HCT116 (cell line): ENCODE data around the gene DPH5. TPM values are rescaled to one million over a fixed set of nuclear protein-coding genes. Genes with fewer than 3 reads are reported as not detected.

ENCODE experiments used
- ATAC-seq: fragments of 200-7000 bp; cut with Tn5 transposase; 2 replicates; pipeline ENCODE4 v1.9.1; 2020; ENCODE audit warnings: mild to moderate bottlenecking, moderate library complexity
- BruUV-seq: library from RNA; stranded (reverse); fragments of 400-500 nt; replicated peaks from 2 replicates; lab custom pipeline; 2021; lab: Mats Ljungman, UMichigan
- CTCF ChIA-PET: fragments of 300-600 bp; sonication (Branson Sonifier 250); formaldehyde crosslinking; loops from one replicate; lab custom pipeline; 2021; ENCODE audit warnings: antibody characterized with exemption; lab: Charles Lee
- POLR2A ChIA-PET: fragments of 300-600, 350-600 bp; sonication (Branson Sonifier 250); formaldehyde crosslinking; loops from one replicate; lab custom pipeline; 2021; ENCODE audit warnings: antibody characterized with exemption; lab: Charles Lee
- RAD21 ChIA-PET, 2 experiments: fragments of 300-600 bp; sonication (Branson Sonifier 250); formaldehyde crosslinking; loops; one replicate each; lab custom pipeline; 2023; ENCODE audit warnings: low total read pairs in 2 of 2; ENCODE audit not compliant: uncharacterized antibody in 2 of 2, unreplicated experiment in 2 of 2, low non-redundant PET in 1 of 2; lab: Charles Lee
- DNase-seq: peaks from one replicate; pipeline ENCODE4 v3.0.0-alpha.2; 2010; ENCODE audit warnings: low read depth, low spot score
- H2AFZ ChIP-seq: fragments of 200-600 bp; shearing (Covaris generic), sonication (generic); 2 replicates; pipeline ENCODE4 v1.6.1; 2017; ENCODE audit warnings: low read depth, mixed run types, mixed read lengths, antibody characterized with exemption, low read length; ENCODE audit not compliant: poor library complexity, severe bottlenecking
- H3K27ac ChIP-seq: 2 replicates; pipeline ENCODE4 v1.5.1; 2012; ENCODE audit warnings: low read depth, low read length
- H3K27me3 ChIP-seq: fragments of 200-600 bp; sonication (generic); 2 replicates; pipeline ENCODE4 v1.6.1; 2016; ENCODE audit warnings: mixed run types, low read length, mixed read lengths; ENCODE audit not compliant: insufficient read depth
- H3K36me3 ChIP-seq, 2 experiments: fragments of 200-500 bp in 1 of 2; fragments of 200-600 bp in 1 of 2; sonication (Bioruptor generic) in 1 of 2; sonication (generic) in 1 of 2; 2 replicates each; pipeline versions ENCODE4 v1.5.1 to v1.6.1; 2014 to 2016; ENCODE audit warnings: low read length in 2 of 2, inconsistent platforms in 1 of 2, mixed read lengths in 1 of 2, mixed run types in 1 of 2; ENCODE audit not compliant: insufficient read depth in 2 of 2, control insufficient read depth in 1 of 2
- H3K4me1 ChIP-seq, 2 experiments: fragments of 200-600 bp in 1 of 2; sonication (generic) in 1 of 2; 2 replicates each; pipeline versions ENCODE4 v1.5.1 to v1.6.1; 2012 to 2017; ENCODE audit warnings: low read length in 2 of 2, inconsistent platforms in 1 of 2, mild to moderate bottlenecking in 1 of 2, mixed read lengths in 1 of 2, mixed run types in 1 of 2, moderate library complexity in 1 of 2; ENCODE audit not compliant: insufficient read depth in 2 of 2, control insufficient read depth in 1 of 2
- H3K4me2 ChIP-seq: fragments of 200-600 bp; sonication (generic); 2 replicates; pipeline ENCODE4 v1.6.1; 2017; ENCODE audit warnings: mixed run types, low read length, mixed read lengths
- H3K4me3 ChIP-seq, 2 experiments: fragments of 200-600 bp in 1 of 2; sonication (generic) in 1 of 2; replicated peaks in 1 of 2; 2 replicates each; pipeline ENCODE4 v1.5.1; 2011 to 2016; ENCODE audit warnings: low read length in 2 of 2, control low read depth in 1 of 2, low read depth in 1 of 2, mild to moderate bottlenecking in 1 of 2, mixed read lengths in 1 of 2, mixed run types in 1 of 2
- H3K79me2 ChIP-seq: fragments of 200-600 bp; sonication (generic); 2 replicates; pipeline ENCODE4 v1.6.1; 2017; ENCODE audit warnings: mild to moderate bottlenecking, mixed run types, low read length, moderate library complexity, mixed read lengths; ENCODE audit not compliant: insufficient read depth
- H3K9ac ChIP-seq: fragments of 200-600 bp; sonication (generic); 2 replicates; pipeline ENCODE4 v1.6.1; 2016; ENCODE audit warnings: low read length, mixed read lengths
- H3K9me2 ChIP-seq: fragments of 200-600 bp; sonication (generic), shearing (Covaris generic); 2 replicates; pipeline ENCODE4 v1.6.1; 2017; ENCODE audit warnings: mixed run types, mild to moderate bottlenecking, moderate library complexity; ENCODE audit not compliant: insufficient read depth
- H3K9me3 ChIP-seq, 2 experiments: fragments of 200-500 bp in 1 of 2; fragments of 200-600 bp in 1 of 2; sonication (Bioruptor generic) in 1 of 2; sonication (generic) in 1 of 2; 2 replicates each; pipeline ENCODE4 v1.6.1; 2014 to 2017; ENCODE audit warnings: low read length in 2 of 2, mixed read lengths in 2 of 2, inconsistent platforms in 1 of 2, low read depth in 1 of 2, mild to moderate bottlenecking in 1 of 2, mixed run types in 1 of 2, moderate library complexity in 1 of 2; ENCODE audit not compliant: control insufficient read depth in 1 of 2, insufficient read depth in 1 of 2
- H4K20me1 ChIP-seq: fragments of 200-600 bp; sonication (generic), shearing (Covaris generic); 2 replicates; pipeline ENCODE4 v1.6.1; 2017; ENCODE audit warnings: mixed run types, mild to moderate bottlenecking, moderate library complexity; ENCODE audit not compliant: insufficient read depth
- EGR1 ChIP-seq: IDR thresholded peaks from 2 replicates; pipeline ENCODE4 v1.6.1; 2012; ENCODE audit warnings: low read depth
- EZH2phosphoT487 ChIP-seq: fragments of 200-600 bp; IDR thresholded peaks from 2 replicates; pipeline ENCODE4 v1.6.1; 2018; ENCODE audit warnings: antibody characterized with exemption, borderline replicate concordance
- POLR2AphosphoS5 ChIP-seq: IDR thresholded peaks from 2 replicates; pipeline ENCODE4 v1.6.1; 2011; ENCODE audit warnings: mild to moderate bottlenecking, low read depth, low read length, moderate library complexity
- SP1 ChIP-seq: IDR thresholded peaks from 2 replicates; pipeline ENCODE4 v1.6.1; 2012; ENCODE audit warnings: low read depth
- SRF ChIP-seq: IDR thresholded peaks from 2 replicates; pipeline ENCODE4 v1.6.1; 2012; ENCODE audit warnings: low read depth
- YY1 ChIP-seq: IDR thresholded peaks from 2 replicates; pipeline ENCODE4 v1.6.1; 2011; ENCODE audit warnings: low read length, low read depth, moderate library complexity, mild to moderate bottlenecking; ENCODE audit not compliant: insufficient replicate concordance; ENCODE audit errors: extremely low read depth
- ZBTB33 ChIP-seq: IDR thresholded peaks from 2 replicates; pipeline ENCODE4 v1.6.1; 2011; ENCODE audit warnings: mild to moderate bottlenecking, low read length, moderate library complexity; ENCODE audit not compliant: insufficient replicate concordance; ENCODE audit errors: extremely low read depth
- intact Hi-C: fragments of 100-400 bp; cut with micrococcal nuclease; formaldehyde crosslinking; loops from 2 replicates; pipeline ENCODE4 v1.10.0; 2022
- total RNA-seq: library from RNA; stranded (reverse); gene quantifications from one replicate; pipeline ENCODE4 v1.2.1, GENCODE V29; 2021; ENCODE audit not compliant: unreplicated experiment

The DPH5 gene
- total RNA-seq, 1 experiment from 2014 or later, result 55.8 TPM

- no peaks in the 10 kb centered on the region for H3K9me3 ChIP-seq
- no peaks in the 10 kb centered on the region for H4K20me1 ChIP-seq
- H3K27ac ChIP-seq, result no peak overlapping the region
- no peaks in the 10 kb centered on the region for H3K9me2 ChIP-seq
- H2AFZ ChIP-seq, result no peak overlapping the region
- ChIA-PET POLR2A (no interaction called here), RAD21 (no interaction called here), CTCF (no interaction called here)
- H3K27me3 ChIP-seq, result no peaks in the 10 kb centered on the region
- H3K9ac ChIP-seq, result no peak overlapping the region
- ATAC-seq (no peak), DNase-seq (no peak)
- BruUV-seq, result no TSS peak
- TF ChIP-seq EZH2phosphoT487, result no peak
- TF ChIP-seq EGR1, result no peak
- no peak for TF ChIP-seq ZBTB33
- no peak for TF ChIP-seq SP1
- TF ChIP-seq YY1, result no peak
- no peak overlapping the region for H3K4me3 ChIP-seq
- peaks cover 0 to 9% of the 10 kb centered on the region in 2 experiments; a peak in 1 of 4 replicates for H3K4me1 ChIP-seq
- intact Hi-C loops, result no loop called here
- no peak overlapping the region for H3K4me2 ChIP-seq
- no peaks in the 10 kb centered on the region for H3K79me2 ChIP-seq
- peaks cover 6 to 11% of the 10 kb centered on the region in 2 experiments; a peak in 2 of 4 replicates for H3K36me3 ChIP-seq
Observed at GRCh38 chr1:100998426-100998825, 27.2 kb downstream of the DPH5 start.

GRCh38 chr1:100995198-100995988 is 30.2 kb downstream of the DPH5 start:
- Histone ChIP-seq H3K27me3 (no peaks in the 10 kb centered on the region), H4K20me1 (no peaks in the 10 kb centered on the region), H3K9ac (no peak overlapping the region), H3K27ac (no peak overlapping the region), H3K9me3 (no peaks in the 10 kb centered on the region), H3K36me3 (peaks cover 0 to 4% of the 10 kb centered on the region in 2 experiments; a peak in 2 of 4 replicates), H3K79me2 (no peaks in the 10 kb centered on the region), H3K4me2 (no peak overlapping the region), H3K4me3 (no peak overlapping the region), H2AFZ (no peak overlapping the region), H3K9me2 (no peaks in the 10 kb centered on the region), H3K4me1 (no peaks in the 10 kb centered on the region)
- DNase-seq (no peak), ATAC-seq (no peak)
- BruUV-seq, result no TSS peak
- TF ChIP-seq YY1 (no peak), SRF (no peak), POLR2AphosphoS5 (no peak)
- ChIA-PET POLR2A (no interaction called here), CTCF (no interaction called here), RAD21 (no interaction called here)
- intact Hi-C loops, result no loop called here
